K562 (cell line): Measurements from ENCODE around the gene AGAP1. TPM values are rescaled to one million over a fixed set of nuclear protein-coding genes. Genes with fewer than 3 reads are reported as not detected.

Experiments used
- ATAC-seq: fragments of 200-7000 bp; cut with Tn5 transposase; 3 replicates; pipeline ENCODE4 v1.9.1; 2020; ENCODE audit warnings: moderate library complexity
- BruUV-seq: library from RNA; stranded (reverse); fragments of 400-500 nt; replicated peaks from 2 replicates; lab custom pipeline; 2021; lab: Mats Ljungman, UMichigan
- CTCF ChIA-PET: fragments of 300-600 bp; formaldehyde crosslinking; extraction: SDS; loops from one replicate; lab custom pipeline; 2021; ENCODE audit warnings: low intra/inter-chr PET ratio; lab: Yijun Ruan, JAX
- POLR2A ChIA-PET: fragments of 300-600, 350-650 bp; sonication (Branson Sonifier 250); formaldehyde crosslinking; extraction: SDS; loops from one replicate; lab custom pipeline; 2021; ENCODE audit warnings: antibody characterized with exemption, inconsistent platforms; lab: Yijun Ruan, JAX
- DNase-seq, 4 experiments: peaks; one replicate each; pipeline versions ENCODE4 v3.0.0 to v3.0.0-alpha.2; 2011 to 2018; ENCODE audit warnings: low spot score in 3 of 4, mixed read lengths in 3 of 4; ENCODE audit errors: extremely low read depth in 1 of 4
- FAIRE-seq: peaks from 2 replicates; lab custom pipeline; 2011; peaks lifted over from hg19 to GRCh38; lab: Jason Lieb, UNC
- H2AFZ ChIP-seq: 2 replicates; pipeline ENCODE4 v1.6.0; 2011; ENCODE audit warnings: low read depth, low read length, control low read depth, inconsistent platforms
- H3K27ac ChIP-seq: fragments of 200-600 bp; 3 replicates; pipeline ENCODE4 v1.8.0; 2011; ENCODE audit warnings: low read depth, mild to moderate bottlenecking, control low read depth, inconsistent platforms, low read length, moderate library complexity, mixed read lengths; ENCODE audit errors: extremely low read depth
- H3K27me3 ChIP-seq, 2 experiments: fragments of 300-600 bp in 1 of 2; 2 replicates in 1 of 2; 3 replicates in 1 of 2; pipeline versions ENCODE4 v1.6.0 to v1.8.0; 2011; ENCODE audit warnings: inconsistent platforms in 2 of 2, low read length in 2 of 2, mild to moderate bottlenecking in 1 of 2, mixed read lengths in 1 of 2, moderate library complexity in 1 of 2; ENCODE audit not compliant: control insufficient read depth in 2 of 2, insufficient read depth in 2 of 2
- H3K36me3 ChIP-seq: fragments of 300-600 bp; 3 replicates; pipeline ENCODE4 v1.8.0; 2011; ENCODE audit warnings: mild to moderate bottlenecking, low read length, inconsistent platforms; ENCODE audit not compliant: control insufficient read depth, insufficient read depth
- H3K4me1 ChIP-seq, 2 experiments: fragments of 200-600 bp in 1 of 2; replicated peaks in 1 of 2; 2 replicates in 1 of 2; 3 replicates in 1 of 2; pipeline versions ENCODE4 v1.5.1 to v1.8.0; 2011; ENCODE audit warnings: inconsistent platforms in 2 of 2, low read length in 2 of 2, mild to moderate bottlenecking in 1 of 2, mixed read lengths in 1 of 2, moderate library complexity in 1 of 2; ENCODE audit not compliant: control insufficient read depth in 2 of 2, insufficient read depth in 2 of 2
- H3K4me2 ChIP-seq: 2 replicates; pipeline ENCODE4 v1.6.1; 2011; ENCODE audit warnings: low read length, control low read depth, inconsistent platforms, mixed read lengths; ENCODE audit not compliant: insufficient read depth
- H3K4me3 ChIP-seq: fragments of 200-600 bp; sonication (generic), shearing (Covaris generic); 2 replicates; pipeline ENCODE4 v1.5.1; 2016; ENCODE audit warnings: control low read depth, inconsistent platforms
- H3K79me2 ChIP-seq: fragments of 200-600 bp; 3 replicates; pipeline ENCODE4 v1.8.0; 2011; ENCODE audit warnings: low read length, inconsistent platforms; ENCODE audit not compliant: control insufficient read depth, insufficient read depth
- H3K9ac ChIP-seq, 2 experiments: 2 replicates each; pipeline versions ENCODE4 v1.6.0 to v1.6.1; 2011; ENCODE audit warnings: low read depth in 2 of 2, low read length in 2 of 2, control low read depth in 1 of 2, inconsistent platforms in 1 of 2, mild to moderate bottlenecking in 1 of 2, mixed read lengths in 1 of 2; ENCODE audit not compliant: insufficient read depth in 1 of 2
- H3K9me1 ChIP-seq: one replicate; pipeline ENCODE4 v1.6.0; 2011; ENCODE audit warnings: inconsistent platforms, mild to moderate bottlenecking, low read length, moderate library complexity; ENCODE audit not compliant: control insufficient read depth, insufficient read depth
- H3K9me3 ChIP-seq: replicated peaks from 2 replicates; pipeline ENCODE4 v1.5.1; 2011; ENCODE audit warnings: low read depth, low read length, inconsistent platforms; ENCODE audit not compliant: control insufficient read depth, insufficient read depth
- H4K20me1 ChIP-seq: replicated peaks from 2 replicates; pipeline ENCODE4 v1.6.1; 2011; ENCODE audit warnings: low read length, inconsistent platforms, mixed read lengths; ENCODE audit not compliant: control insufficient read depth, insufficient read depth
- BMI1 ChIP-seq: fragments of 150-350 bp; IDR thresholded peaks from 2 replicates; pipeline ENCODE4 v1.6.1; 2014; ENCODE audit warnings: low read length
- CREBBP ChIP-seq: IDR thresholded peaks from one replicate; pipeline ENCODE4 v1.6.1; 2012; ENCODE audit warnings: low read depth, mild to moderate bottlenecking, control low read depth, inconsistent platforms, low read length
- EP400 ChIP-seq: fragments of 450-650 bp; IDR thresholded peaks from 2 replicates; pipeline ENCODE4 v1.6.1; 2017; ENCODE audit warnings: antibody characterized with exemption, mild to moderate bottlenecking, moderate library complexity
- MIER1 ChIP-seq: fragments of 450-650 bp; IDR thresholded peaks from 2 replicates; pipeline ENCODE4 v1.6.1; 2016; ENCODE audit warnings: antibody characterized with exemption, mild to moderate bottlenecking, low read depth
- POLR2AphosphoS5 ChIP-seq: IDR thresholded peaks from 2 replicates; pipeline ENCODE4 v1.6.1; 2011; ENCODE audit warnings: mild to moderate bottlenecking, low read depth, low read length, moderate library complexity; ENCODE audit not compliant: control insufficient read depth, insufficient read depth
- ZBTB17 ChIP-seq: fragments of 450-650 bp; formaldehyde crosslinking; IDR thresholded peaks from 2 replicates; pipeline ENCODE4 v1.4.0; 2020; ENCODE audit warnings: mild to moderate bottlenecking
- ZFPM2 ChIP-seq: fragments of 250-450 bp; sonication (Bioruptor Pico); IDR thresholded peaks from 2 replicates; pipeline ENCODE4 v1.5.1; 2022; ENCODE audit warnings: mild to moderate bottlenecking
- ZNF717 ChIP-seq: fragments of 250-450 bp; sonication (Bioruptor Pico); IDR thresholded peaks from 2 replicates; pipeline ENCODE4 v1.5.0; 2021
- WGBS: fragments of 100-300 bp; shearing (Covaris generic); methylation state at CpG from one replicate; pipeline ENCODE4 v1.1.6; 2016; ENCODE audit warnings: low coverage, mixed read lengths; ENCODE audit not compliant: insufficient coverage; ENCODE audit errors: missing lambda C conversion rate; 5-methylcytosine and 5-hydroxymethylcytosine counted together
- in situ Hi-C: fragments of 300-500 bp; cut with MboI; formaldehyde crosslinking; loops from 4 replicates; pipeline ENCODE4 v1.15.0; 2018; ENCODE audit warnings: inconsistent platforms, mixed read lengths
- intact Hi-C: fragments of 100-400 bp; cut with micrococcal nuclease; formaldehyde crosslinking; loops from 2 replicates; pipeline ENCODE4 v1.14.2; 2022
- polyA plus RNA-seq, 8 experiments: library from polyadenylated mRNA; depleted of rRNA in 4 of 8; stranded (reverse) in 5 of 8; unstranded in 3 of 8; fragments of >200 nt; fragmentation: Nextera tagmentation in 2 of 8; fragmentation: Illumina TruSeq in 1 of 8; extraction: Ambion mirVana in 2 of 8; extraction: Trizol in 1 of 8; gene quantifications; 2 replicates each; pipeline versions ENCODE4 v1.2.1 to v1.2.3, GENCODE V29; 2011 to 2014; ENCODE audit warnings: inconsistent platforms in 1 of 8, missing spikeins in 1 of 8
- total RNA-seq, 7 experiments: library from RNA; depleted of rRNA in 6 of 7; stranded (reverse); fragments of >200 nt in 6 of 7; fragmentation: Illumina TruSeq in 2 of 7; extraction: Trizol in 2 of 7; gene quantifications; 2 replicates each; pipeline versions ENCODE4 v1.2.1 to v1.2.3, GENCODE V29; 2011 to 2021; ENCODE audit warnings: low replicate concordance in 1 of 7
- TF ChIP-seq, protein P1 (sequence below): sonication (generic); formaldehyde crosslinking; IDR thresholded peaks from 2 replicates; pipeline ENCODE4 v1.8.0; 2022; ENCODE audit warnings: missing genetic modification reagents, mild to moderate bottlenecking, moderate library complexity, borderline replicate concordance
- TF ChIP-seq, protein P2 (sequence below): fragments of 250-450 bp; sonication (Bioruptor Pico); IDR thresholded peaks from 2 replicates; pipeline ENCODE4 v1.4.0; 2020; ENCODE audit warnings: mild to moderate bottlenecking, moderate library complexity, borderline replicate concordance
- TF ChIP-seq, protein P3 (sequence below): sonication (generic); formaldehyde crosslinking; IDR thresholded peaks from 2 replicates; pipeline ENCODE4 v1.8.1; 2023; ENCODE audit warnings: mild to moderate bottlenecking, missing genetic modification reagents

Gene AGAP1
- total and polyA plus RNA-seq, 9 of the 15 experiments (the other 6 are each of a cell fraction or from before 2014, with no cell fraction given): 1.3 to 24.0 (median 10.6) TPM

DNA sequence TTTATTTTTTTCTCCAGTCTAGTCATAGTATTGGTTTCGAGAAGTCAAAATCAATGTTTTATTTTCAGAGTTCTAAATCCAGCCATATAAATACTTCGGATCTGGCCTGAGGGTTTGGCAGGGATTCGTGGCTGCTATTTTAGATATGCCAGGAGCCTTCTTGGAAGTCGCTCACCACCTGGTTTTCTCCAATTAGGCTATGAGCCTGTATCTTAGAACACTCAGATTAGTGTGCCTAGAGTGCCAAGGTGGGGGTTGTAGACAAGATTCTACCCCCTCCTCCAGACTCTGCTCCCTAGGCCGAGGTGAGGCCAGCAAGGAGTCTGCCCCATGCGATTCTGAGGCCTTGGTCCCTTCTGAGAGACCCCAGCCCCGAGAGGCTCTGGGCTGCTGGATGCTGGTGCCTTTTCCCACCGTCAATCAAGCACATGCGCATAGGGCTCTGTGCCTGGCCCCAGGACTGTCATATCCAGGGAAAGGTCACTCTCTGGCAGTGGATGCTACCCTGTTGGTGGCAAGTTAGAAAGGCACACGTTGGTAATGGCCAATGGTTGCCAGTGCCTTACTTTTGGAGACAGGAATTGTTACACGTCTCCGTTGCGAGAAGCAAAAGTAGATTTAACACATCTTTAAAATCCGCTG is 197.1 kb downstream of the AGAP1 start:
- peaks cover 42% of the 10 kb centered on the region for H4K20me1 ChIP-seq
- no peak overlapping the region for H3K4me2 ChIP-seq
- 65% methylated on average over 12 of the region's 14 CpGs for WGBS
- H3K79me2 ChIP-seq: peaks cover 41% of the 10 kb centered on the region
- no peaks in the 10 kb centered on the region for H3K9me1 ChIP-seq
- ATAC-seq (no peak), DNase-seq (no peak), FAIRE-seq (no peak)
- peaks cover 0 to 9% of the 10 kb centered on the region in 2 experiments; a peak in 2 of 5 replicates for H3K4me1 ChIP-seq
- no peaks in the 10 kb centered on the region for H3K27me3 ChIP-seq
- CTCF ChIA-PET: no interaction called here
- H3K36me3 ChIP-seq: no peaks in the 10 kb centered on the region
- H3K9ac ChIP-seq: no peak overlapping the region
- POLR2A ChIA-PET: no interaction called here
- no peak overlapping the region for H3K27ac ChIP-seq
- BruUV-seq: no TSS peak
- intact Hi-C loops: no loop called here
- in situ Hi-C loops: no loop called here
- TF ChIP-seq, protein P1, sequence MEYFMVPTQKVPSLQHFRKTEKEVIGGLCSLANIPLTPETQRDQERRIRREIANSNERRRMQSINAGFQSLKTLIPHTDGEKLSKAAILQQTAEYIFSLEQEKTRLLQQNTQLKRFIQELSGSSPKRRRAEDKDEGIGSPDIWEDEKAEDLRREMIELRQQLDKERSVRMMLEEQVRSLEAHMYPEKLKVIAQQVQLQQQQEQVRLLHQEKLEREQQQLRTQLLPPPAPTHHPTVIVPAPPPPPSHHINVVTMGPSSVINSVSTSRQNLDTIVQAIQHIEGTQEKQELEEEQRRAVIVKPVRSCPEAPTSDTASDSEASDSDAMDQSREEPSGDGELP (CRISPR knock-in tag): no peak
- TF ChIP-seq, all 486 proteins: peak for 0
- Histone ChIP-seq H3K9me3 (no peaks in the 10 kb centered on the region), H3K4me3 (no peak overlapping the region), H2AFZ (no peak overlapping the region)

DNA sequence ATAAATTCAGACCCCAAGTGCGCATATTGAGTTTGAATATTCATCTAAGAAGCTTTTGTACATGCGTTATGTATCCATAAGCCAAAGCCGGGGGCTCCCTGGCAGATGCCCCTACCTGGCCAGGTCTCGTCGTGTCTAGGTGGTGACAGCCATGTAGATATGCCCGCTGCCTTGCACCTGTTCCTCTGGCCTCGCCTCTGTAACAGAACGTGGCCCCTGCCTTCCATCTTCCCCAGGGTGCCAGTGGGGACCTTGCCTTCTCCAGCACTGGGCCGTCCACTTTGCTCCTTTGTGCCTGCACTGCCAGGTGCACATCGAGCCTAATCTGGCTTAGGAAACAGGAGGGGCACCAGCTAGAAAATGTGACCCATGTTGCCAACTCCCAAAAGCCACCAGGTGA is 198.2 kb downstream of the AGAP1 start:
- intact Hi-C loops (no loop called here), in situ Hi-C loops (no loop called here)
- no peak for FAIRE-seq
- 69% methylated on average over 10 of the region's 10 CpGs for WGBS
- Histone ChIP-seq H3K9me1 (no peaks in the 10 kb centered on the region), H4K20me1 (peaks cover 44% of the 10 kb centered on the region), H3K9ac (no peak overlapping the region), H3K36me3 (no peaks in the 10 kb centered on the region), H3K9me3 (no peaks in the 10 kb centered on the region), H2AFZ (no peak overlapping the region), H3K79me2 (peaks cover 43% of the 10 kb centered on the region), H3K27ac (no peak overlapping the region), H3K27me3 (no peaks in the 10 kb centered on the region), H3K4me1 (peaks cover 0 to 9% of the 10 kb centered on the region in 2 experiments; a peak in 3 of 5 replicates), H3K4me3 (no peak overlapping the region), H3K4me2 (no peak overlapping the region)
- ChIA-PET POLR2A (no interaction called here), CTCF (no interaction called here)
- no peak for DNase-seq
- no peak for ATAC-seq
- no TSS peak for BruUV-seq
- TF ChIP-seq CREBBP (no peak), ZBTB17 (no peak), EP400 (no peak), POLR2AphosphoS5 (no peak), ZFPM2 (CRISPR knock-in tag) (no peak), ZNF717 (CRISPR knock-in tag) (no peak), BMI1 (no peak), MIER1 (no peak)
- TF ChIP-seq, protein P2, sequence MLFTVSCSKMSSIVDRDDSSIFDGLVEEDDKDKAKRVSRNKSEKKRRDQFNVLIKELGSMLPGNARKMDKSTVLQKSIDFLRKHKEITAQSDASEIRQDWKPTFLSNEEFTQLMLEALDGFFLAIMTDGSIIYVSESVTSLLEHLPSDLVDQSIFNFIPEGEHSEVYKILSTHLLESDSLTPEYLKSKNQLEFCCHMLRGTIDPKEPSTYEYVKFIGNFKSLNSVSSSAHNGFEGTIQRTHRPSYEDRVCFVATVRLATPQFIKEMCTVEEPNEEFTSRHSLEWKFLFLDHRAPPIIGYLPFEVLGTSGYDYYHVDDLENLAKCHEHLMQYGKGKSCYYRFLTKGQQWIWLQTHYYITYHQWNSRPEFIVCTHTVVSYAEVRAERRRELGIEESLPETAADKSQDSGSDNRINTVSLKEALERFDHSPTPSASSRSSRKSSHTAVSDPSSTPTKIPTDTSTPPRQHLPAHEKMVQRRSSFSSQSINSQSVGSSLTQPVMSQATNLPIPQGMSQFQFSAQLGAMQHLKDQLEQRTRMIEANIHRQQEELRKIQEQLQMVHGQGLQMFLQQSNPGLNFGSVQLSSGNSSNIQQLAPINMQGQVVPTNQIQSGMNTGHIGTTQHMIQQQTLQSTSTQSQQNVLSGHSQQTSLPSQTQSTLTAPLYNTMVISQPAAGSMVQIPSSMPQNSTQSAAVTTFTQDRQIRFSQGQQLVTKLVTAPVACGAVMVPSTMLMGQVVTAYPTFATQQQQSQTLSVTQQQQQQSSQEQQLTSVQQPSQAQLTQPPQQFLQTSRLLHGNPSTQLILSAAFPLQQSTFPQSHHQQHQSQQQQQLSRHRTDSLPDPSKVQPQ: no peak
- TF ChIP-seq, protein P3, sequence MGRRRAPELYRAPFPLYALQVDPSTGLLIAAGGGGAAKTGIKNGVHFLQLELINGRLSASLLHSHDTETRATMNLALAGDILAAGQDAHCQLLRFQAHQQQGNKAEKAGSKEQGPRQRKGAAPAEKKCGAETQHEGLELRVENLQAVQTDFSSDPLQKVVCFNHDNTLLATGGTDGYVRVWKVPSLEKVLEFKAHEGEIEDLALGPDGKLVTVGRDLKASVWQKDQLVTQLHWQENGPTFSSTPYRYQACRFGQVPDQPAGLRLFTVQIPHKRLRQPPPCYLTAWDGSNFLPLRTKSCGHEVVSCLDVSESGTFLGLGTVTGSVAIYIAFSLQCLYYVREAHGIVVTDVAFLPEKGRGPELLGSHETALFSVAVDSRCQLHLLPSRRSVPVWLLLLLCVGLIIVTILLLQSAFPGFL (CRISPR knock-in tag): no peak
